A549 (cell line): ENCODE data around the gene TRIM38.

Experiments used
- CTCF ChIP-seq: fragments of >200 bp; sonication (Bioruptor Twin); formaldehyde crosslinking; IDR thresholded peaks from 3 replicates; pipeline ENCODE4 v1.5.1; 2016
- EHF ChIP-seq: fragments of 250-450 bp; sonication (Bioruptor Pico); IDR thresholded peaks from 2 replicates; pipeline ENCODE4 v1.5.0; 2020; ENCODE audit warnings: mild to moderate bottlenecking
- EP300 ChIP-seq, 2 experiments: fragments of >200 bp; sonication (Bioruptor Twin); formaldehyde crosslinking; IDR thresholded peaks; 2 replicates in 1 of 2; 3 replicates in 1 of 2; pipeline ENCODE4 v1.6.1; 2016 to 2017
- HDAC2 ChIP-seq: fragments of 200-600 bp; sonication (generic); IDR thresholded peaks from 2 replicates; pipeline ENCODE4 v1.6.1; 2016
- MAZ ChIP-seq: fragments of 150-350 bp; IDR thresholded peaks from 2 replicates; pipeline ENCODE4 v1.6.1; 2014; ENCODE audit warnings: antibody characterized with exemption, low read depth, low read length, borderline replicate concordance
- RAD21 ChIP-seq, 2 experiments: fragments of >200 bp in 1 of 2; sonication (Bioruptor Twin) in 1 of 2; formaldehyde crosslinking in 1 of 2; IDR thresholded peaks in 1 of 2; conservative IDR thresholded peaks in 1 of 2; 2 replicates in 1 of 2; 3 replicates in 1 of 2; pipeline ENCODE4 v1.6.1; 2012 to 2018; ENCODE audit warnings: inconsistent platforms in 1 of 2

GRCh38 chr6:26022132-26022472, 59.5 kb downstream of the TRIM38 start:
- no peak for TF ChIP-seq EP300 (IDR thresholded peaks at IDR 0.05)
- TF ChIP-seq CTCF, result no peak
- TF ChIP-seq HDAC2, result no peak
- TF ChIP-seq RAD21 (conservative IDR thresholded peaks at IDR 0.05 in 1 of 2, IDR thresholded peaks at IDR 0.05 in 1 of 2), result no peak
- TF ChIP-seq MAZ, result no peak
- no peak for TF ChIP-seq EHF
